Stimulated activated CD4-positive, alpha-beta T cell treated with anti-CD3 and anti-CD28 coated beads, Interleukin-2, amount 100 ng/mL, for 4 hours (primary cell): ENCODE measurements around the gene FOXP3.

Experiments used
- DNase-seq: peaks from one replicate; pipeline ENCODE4 v3.0.0-alpha.2; 2020; ENCODE audit warnings: low read depth

FOXP3 gene

DNA sequence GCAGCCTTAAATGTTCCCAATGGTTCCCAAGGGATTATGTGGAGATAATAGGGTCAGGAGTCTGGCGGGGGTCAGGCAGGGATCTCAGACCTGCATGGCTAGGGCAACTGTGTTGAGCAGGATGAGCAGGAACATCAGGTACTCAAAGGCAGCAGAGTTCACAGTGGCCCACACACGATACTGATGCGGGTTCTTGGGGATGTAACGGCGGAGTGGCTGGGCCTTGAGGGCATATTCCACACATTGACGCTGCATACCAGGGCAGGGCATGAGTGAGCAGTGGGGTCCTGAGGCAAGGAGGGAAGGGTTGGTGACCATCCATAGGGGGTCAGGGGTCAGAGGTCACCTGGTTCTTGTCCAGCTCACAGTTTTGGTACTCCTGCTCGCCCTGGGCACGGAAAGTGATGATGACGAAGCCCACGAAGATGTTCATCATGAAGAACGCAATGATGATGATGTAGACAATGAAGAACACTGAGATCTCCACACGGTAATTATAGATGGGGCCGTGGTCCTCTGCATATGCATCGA is 49.4 kb downstream of the FOXP3 start:
- DNase-seq: no peak

DNA sequence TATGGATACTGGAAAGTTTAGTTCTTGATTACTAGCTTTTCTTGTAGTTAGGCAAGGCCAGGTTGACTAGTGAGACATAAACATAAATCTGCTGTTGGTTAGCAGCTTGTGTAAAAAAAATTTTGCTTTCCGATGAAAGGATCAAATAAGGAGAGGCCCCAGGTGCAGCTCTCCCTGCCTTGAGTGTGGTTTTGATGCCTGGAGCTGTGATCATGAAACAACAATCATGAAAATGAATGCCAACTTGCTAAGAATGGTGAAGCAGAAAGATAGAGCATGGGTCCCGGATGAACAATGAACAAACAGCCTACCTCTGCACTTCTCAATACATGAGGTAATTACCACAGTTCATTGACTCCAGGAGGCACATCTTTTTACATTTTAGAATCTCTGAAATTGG is 50.1 kb downstream of the FOXP3 start:
- DNase-seq: no peak

DNA sequence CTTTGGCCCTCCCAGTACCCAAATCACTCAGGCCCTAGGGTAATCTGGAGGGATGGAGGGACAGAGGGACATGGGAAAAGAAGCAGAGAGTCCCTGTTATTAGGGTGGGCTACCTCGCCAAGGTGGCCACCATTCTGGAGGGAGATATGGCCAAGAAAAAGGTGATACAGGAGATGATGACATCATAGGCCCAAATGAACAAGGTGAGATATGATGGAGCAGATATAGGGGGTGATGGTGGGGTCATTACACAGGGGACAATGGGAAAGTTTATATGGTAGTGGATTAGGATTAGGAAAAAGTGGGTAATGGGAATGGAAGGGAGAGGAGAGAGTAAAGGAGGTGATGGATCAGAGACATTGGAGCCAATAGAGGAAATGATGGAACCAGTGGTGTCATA is 51.6 kb downstream of the FOXP3 start:
- no peak for DNase-seq

DNA sequence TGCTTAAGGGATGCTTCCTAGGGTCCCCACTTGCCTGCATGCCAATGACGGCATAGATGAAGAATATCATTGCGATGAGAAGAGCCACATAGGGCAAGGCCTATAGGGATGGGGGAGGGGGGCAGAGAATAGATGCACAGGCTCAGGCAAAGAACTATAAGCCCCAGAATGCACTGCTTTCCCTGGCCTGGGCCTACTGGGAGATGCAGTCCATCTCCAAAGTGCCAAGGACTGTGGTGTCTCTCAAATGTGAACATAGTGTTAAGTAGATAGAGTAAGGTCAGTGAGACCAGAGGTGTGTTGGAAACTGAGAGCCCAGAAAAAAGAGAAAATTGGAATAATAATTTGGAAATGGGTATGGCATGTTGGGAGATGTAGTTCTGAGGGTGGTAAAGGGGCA is 52.3 kb downstream of the FOXP3 start:
- no peak for DNase-seq

DNA sequence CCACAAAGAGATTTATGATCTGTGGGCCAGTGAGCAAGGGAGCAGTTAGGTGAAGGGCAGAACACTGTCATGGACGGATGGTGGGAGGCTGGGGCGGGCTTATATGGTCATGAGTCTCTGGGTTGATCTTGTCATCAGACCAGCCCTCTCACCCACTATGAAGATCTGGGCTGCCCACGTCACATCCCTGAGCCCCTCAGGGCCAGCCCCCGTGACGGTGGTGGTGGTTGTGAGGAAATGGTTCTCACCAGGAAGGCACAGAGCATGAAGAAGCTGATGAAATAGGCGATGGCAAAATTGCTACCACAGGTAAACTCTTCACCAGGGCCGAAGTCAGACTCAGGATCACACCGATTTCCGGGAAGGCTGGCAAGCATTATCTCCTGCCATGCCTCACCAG is 53.4 kb downstream of the FOXP3 start:
- DNase-seq: no peak

DNA sequence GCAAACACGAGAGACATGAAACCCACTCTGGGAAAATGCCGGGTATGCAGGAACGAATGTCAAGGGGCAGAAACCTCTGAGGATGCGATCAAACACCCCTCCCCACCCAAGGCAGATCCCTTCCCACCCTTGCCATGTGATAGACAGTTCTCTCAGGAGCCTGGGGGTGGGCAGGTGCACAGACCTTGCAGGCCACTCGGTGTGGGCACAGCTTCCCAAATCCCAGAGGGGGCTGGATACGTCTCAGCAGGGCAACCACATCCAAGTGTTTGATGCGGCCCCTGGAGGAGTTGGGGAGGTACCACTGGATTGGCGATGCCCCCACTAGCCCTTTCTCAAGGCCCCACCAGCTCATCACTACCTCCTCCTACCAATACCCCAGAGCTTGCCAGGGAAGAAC is 54.1 kb downstream of the FOXP3 start:
- no peak for DNase-seq

DNA sequence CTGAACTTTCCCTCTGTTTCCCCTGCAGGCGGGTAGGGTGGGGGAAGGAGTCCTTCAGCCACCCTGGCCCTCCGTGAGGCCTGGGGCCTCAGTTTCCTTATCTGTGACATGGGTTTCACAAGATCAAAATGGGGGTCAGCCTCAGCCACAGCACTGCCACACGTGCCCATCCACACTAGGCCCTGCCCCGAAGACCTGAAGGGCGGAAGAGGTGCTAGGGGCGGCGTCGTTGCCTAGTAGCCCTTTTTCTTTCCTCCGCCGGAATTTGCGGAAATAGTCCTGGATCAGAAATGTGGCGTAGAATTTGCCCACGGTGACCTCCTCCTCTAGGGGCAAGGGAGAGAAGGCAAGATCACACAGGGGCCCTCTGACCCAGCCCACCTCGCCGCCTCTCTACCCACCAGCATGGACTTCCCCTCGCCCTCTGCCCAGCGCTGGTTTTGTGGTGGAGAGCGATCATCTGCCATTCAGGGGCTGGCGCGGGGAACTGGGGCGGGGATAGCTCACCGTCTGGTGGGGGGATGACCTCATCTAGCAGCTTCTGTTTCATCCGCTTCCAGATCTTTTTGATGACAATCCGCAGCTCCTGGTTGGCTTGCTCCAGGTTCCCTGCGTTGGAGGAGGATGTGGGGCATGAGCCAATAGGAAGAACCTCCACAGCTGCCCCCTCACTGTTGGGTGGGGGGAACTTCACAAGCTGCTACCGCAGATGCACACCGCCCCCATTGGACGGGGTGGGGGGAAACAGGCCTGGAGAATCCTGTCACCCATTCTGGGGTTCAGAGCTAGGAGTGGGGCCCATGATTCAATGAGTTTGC is 54.9 kb downstream of the FOXP3 start:
- no peak for DNase-seq

DNA sequence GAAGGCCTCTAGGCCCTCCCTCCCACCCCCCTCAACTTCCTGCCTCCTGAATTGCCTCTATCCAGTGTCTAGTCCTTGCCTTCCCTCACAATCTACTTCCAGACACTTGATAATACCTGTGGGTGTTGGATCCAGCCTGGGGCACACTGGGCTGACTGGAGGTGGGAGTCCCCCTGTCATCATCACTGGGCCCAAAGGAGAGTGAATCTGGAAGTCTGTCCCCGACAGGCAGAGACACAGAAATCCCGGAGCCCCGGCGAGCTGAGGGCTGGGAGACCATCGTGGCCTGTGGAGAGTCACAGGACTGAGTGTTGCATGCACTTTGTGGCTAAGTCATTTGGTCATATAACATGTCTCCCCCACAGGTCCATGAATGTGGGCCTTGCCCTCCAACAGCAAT is 56.1 kb downstream of the FOXP3 start:
- no peak for DNase-seq

DNA sequence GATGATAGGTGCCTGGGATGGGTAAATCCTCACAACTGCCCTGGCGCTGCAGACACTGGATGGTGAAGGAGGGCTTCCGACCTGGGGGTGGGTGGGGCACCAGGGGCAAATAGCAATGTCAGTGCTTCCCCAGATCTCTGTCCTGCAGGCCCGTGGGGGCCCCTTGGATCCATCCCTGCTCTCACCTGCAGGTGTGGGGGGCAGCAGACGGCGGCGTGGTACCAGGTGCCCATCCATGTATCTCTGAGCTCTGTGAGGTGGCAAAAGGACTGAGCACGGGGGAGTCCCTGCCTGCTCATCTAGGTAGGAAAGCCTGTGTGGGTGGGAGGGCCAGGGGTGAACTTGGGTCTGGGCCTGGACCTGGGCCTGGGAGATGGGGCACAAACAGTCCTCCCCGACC is 58.0 kb downstream of the FOXP3 start:
- DNase-seq: no peak

DNA sequence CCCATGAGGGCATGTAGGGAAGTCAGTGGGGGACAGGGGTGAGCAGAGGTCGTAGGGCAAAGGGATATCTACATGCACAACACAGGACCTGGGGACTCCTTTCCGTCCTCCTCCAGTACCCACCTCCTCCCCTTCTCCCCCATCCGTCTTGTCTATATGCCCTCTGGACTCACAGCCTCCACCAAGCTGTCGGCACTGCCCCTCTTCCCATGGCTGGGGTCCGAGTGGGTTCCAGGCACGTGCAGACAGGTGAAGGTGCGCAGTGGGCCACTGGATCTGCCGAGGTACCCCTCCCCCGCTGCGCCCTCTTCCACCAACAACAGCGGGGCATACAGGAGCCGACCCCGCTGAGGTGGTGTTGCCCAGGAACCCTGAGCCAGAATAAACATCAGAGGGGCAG is 59.1 kb downstream of the FOXP3 start:
- DNase-seq: no peak

DNA sequence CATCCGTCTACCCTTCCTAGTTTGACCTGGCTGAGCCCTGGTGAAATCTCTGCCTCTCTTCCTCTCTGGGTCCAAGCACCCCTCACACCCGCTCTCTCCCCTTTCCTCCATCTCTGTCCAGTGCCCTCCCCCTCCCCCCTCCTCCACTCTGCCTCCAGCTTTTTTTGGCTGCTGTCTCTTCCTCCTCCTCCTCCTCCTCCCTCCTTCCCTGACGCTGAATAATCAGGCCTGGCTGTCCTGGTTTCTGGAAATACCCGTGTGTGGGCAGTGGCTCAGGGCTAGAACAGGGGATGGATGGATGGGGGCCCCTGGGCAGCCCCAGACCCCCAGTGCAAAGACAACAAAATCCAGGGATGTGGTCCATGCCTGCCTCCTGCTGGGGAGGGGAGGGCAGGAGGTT is 59.8 kb downstream of the FOXP3 start:
- DNase-seq: no peak

DNA sequence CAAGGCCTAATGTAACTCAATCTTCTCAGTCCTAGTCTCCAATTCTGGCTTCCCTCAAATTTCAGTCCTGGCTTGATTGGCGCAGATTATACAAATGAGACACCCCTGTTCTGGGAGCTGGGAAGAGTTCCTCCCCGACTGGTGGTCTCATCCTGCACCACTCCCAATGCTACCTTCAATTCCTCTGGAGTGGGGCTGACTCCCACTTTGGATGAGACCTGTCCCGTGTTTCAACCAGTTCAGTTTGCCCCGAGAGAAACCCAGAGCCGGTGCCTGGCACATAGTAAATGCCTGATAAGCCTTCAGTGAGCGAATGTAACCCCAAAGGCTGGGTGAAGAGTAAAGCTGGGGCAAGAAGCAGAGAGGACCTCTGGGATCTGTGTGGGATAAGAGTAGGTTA is 60.5 kb downstream of the FOXP3 start:
- DNase-seq: no peak

DNA sequence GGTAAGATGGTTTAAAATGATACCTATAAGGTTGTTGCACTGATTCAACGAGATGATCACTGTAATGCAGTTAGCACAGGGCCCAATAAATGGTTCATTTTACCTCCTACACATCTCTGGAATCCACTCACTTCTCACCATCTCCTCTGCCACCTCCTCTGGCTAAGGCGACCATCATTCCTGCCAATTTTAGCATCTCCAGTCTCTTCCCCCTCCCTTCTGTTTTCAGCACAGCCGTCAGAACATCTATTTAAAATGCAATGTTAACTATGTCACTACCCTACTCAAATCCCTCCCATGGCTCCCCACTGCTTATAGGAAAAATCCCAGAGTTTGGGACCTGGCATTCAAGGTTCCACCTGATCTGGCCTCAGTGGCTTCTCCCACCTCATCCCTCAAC is 61.0 kb downstream of the FOXP3 start:
- DNase-seq: no peak

DNA sequence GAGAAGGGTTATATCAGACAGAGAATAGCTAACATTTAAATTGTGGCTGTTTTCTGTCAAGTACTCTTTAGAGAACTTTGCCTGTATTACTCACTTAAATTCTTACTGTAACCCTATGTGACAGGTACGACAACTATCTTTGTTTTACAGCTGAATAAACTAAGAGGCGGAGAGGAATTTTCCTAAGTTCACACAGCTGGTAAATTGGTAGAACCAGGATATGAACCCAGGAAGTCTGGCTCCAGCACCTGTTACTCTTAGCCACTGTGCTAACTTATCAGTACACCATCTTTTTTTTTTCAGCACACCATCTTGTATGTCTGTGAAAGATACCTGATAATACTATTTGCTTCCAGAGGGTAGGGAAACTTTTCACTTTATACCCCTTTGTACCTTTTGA is 62.5 kb downstream of the FOXP3 start:
- DNase-seq: no peak
